NCI-H82 (cell line): ENCODE results near the gene MRPS15.

Experiments used
- DNase-seq: peaks from one replicate; lab custom pipeline; 2025; lab: John Stamatoyannopoulos, UW

Gene MRPS15

DNA sequence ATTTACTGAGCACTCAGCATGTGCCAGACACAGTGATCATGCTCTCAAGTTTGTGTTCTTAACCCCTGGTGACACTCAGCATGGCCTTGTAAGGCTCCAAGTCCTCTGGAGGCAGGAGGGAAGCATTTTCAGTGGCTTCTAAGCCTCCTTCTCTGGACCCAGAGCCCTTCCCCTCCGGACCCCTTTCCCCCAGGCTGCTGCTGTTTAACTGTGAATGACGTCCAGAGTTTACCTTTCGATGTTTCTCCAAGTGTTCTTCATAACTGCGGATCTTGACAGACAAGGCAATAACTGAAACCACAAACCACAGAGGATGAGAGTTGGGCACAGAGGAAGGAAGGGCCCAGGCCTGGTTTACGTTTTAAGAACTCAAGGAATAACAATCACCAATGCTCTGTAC, 6.5 kb downstream of the MRPS15 start:
- DNase-seq, result no peak

- no peak for DNase-seq
These were observed 7.7 kb downstream of the MRPS15 start for GRCh38 chr1:36456391-36456928.

DNA sequence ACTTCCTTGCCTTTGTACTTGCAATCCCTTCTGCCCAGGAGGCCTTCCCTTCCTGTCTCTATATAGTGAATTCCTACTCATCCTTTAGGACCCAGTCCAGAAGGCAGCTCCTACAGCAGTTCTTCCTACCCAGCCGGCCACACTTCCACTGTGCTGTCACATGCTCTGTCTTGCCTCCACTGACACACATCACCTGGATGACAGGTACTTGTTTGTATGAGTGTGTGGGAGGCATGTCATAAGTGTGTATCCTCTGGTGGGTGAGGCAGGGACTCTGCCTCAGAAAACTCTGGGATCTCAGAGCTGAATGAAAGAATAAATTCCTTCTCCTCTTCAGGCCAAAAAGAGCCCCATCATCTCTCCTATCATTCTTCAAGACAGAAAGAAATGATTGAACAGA, 8.8 kb downstream of the MRPS15 start:
- no peak for DNase-seq

GRCh38 chr1:36453600-36454388, 10.4 kb downstream of the MRPS15 start:
- no peak for DNase-seq

GRCh38 chr1:36453051-36453450, 11.1 kb downstream of the MRPS15 start:
- no peak for DNase-seq

DNA sequence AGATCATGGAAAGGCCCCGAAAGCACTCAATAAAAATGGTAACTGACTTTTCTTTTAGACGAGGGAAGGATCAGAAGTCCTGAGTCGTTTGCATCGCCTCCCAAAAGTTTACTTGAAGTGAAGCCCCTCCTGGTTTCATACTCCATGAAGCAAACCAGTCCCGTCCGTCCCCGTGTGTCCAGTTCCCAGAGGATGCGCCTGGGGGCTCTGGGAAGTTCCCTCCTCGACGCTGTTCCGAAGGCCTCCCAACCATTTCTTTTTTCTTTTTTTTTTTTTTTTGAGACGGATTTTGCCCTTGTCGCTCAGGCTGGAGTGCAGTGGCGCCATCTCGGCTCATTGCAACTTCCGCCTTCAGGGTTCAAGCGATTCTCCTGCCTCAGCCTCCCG, 13.3 kb downstream of the MRPS15 start:
- DNase-seq, result no peak

DNA sequence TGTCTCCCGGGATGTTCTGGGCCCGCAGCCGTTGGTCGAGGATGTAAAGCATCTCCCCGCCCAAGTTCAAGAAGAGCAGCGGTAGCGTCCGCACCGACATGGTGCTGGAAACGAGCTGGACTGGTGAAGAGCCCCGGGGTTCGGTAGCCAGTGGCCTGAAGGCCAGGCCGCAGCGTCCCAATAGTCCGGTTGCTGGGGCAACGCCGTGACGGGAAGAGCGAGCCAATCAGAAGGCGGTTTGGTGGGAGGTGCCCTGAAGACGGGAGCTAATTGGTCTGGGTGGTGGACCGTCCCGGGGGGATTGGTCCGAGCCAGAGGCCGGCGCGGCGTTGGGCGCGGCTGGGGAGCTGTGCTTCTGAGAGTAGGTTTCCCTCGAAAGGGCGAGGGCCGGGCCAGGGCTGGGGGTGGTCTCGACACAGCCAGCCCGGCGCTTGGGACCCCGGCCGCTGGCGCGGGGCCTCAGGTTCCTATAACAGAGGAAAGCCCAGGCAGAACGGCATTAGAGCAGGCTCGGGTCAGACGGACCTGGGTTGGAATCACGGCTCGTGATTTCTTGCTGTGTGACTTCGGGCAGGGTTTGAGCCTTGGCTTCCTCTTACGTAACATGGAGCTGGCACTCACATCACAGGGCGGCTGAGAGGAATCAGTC, 13.8 kb downstream of the MRPS15 start, which contains the start of gene OSCP1:
Gene OSCP1, minus strand, starts transcription at position 182 of the 649 bp plus-strand sequence. Its CDS starts 82 bp downstream, at position 100.
- peak; percentile 98 for DNase-seq

DNA sequence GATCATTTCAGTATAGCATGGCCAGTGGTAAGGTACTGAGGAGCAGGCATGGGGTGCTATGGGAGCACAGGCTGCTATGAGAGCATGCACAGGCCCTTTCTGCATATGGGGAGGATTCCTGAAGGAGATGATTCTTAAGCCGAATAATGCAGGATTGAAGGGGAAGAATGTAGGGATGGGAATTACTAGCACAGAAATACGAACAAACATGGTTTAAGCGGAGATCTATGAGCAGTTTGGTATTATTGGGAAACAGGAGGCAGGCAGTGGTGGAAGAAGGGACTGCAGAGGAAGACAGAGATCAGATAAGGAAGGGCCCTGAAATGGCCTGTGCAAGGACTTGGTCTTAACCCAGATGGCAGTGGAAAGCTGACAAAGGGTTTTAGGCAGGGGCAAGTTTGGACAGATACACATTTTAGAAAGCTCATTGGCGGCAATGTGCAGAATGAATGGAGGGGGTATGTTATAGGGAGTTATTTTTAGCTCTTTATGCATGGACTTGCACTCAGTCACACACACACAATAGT, 15.6 kb downstream of the MRPS15 start:
- peak; percentile 18 for DNase-seq

GRCh38 chr1:36447450-36447849, 16.7 kb downstream of the MRPS15 start:
- DNase-seq, result no peak

DNA sequence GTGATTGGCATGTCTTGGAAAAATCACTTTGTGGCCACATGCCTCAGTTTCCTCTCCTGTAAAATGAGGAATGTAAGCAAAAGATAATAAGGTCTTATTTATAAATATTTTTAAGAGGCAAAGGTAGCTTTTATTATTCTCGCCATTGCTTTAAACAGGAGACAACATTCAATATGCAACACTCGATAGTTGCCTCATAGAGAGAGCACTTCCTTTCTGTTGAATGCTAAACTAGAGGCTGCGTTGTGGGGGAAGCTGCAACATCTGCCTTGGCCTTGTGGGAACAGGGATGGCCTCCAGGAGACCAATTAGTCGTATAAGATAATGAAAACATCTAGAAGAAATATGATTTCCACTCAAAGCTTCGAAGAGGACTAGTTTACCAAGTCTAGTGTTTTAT, 17.4 kb downstream of the MRPS15 start:
- no peak for DNase-seq

DNA sequence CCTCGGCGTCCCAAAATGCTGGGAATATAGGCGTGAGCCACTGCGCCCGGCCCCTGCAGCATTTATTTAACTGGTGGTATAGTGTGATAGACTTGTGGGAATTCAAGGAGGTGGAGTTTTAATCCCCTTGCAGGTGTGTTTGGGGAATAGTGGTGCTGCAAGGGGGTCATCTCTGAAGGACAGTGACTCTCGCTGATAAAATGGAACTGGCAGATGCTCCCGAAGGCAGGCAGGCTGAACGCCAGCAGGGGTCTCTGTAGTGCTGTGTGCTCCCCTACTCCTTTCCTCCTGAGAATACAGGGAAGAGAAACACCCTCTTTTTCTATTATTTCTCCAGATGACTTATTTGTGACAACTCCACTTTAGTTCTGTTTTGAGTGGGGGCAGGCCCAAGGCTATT, 17.9 kb downstream of the MRPS15 start:
- peak; percentile 73 for DNase-seq

- no peak for DNase-seq
These were observed 20.9 kb downstream of the MRPS15 start for GRCh38 chr1:36443297-36443696.

DNA sequence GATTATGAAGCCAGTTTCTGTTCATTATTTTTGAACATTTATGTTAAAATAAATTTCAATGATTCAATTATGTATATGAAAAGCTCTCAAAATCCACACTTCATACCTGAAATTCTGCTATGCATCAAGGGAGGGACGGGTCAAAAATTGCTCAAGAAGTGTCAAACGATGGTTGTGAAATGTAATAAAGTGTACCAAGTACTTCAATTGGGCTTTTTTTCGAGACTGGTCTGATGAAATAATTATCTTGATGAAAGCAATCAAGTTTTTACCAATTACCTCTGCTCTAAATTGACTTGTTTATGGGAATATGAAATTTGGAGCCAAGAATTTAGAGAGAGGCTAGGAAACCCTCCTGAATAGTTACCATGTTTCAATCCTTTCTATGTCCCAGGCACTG, 21.8 kb downstream of the MRPS15 start:
- DNase-seq, result no peak

- no peak for DNase-seq
These were observed 23.5 kb downstream of the MRPS15 start for GRCh38 chr1:36440646-36441045.

DNA sequence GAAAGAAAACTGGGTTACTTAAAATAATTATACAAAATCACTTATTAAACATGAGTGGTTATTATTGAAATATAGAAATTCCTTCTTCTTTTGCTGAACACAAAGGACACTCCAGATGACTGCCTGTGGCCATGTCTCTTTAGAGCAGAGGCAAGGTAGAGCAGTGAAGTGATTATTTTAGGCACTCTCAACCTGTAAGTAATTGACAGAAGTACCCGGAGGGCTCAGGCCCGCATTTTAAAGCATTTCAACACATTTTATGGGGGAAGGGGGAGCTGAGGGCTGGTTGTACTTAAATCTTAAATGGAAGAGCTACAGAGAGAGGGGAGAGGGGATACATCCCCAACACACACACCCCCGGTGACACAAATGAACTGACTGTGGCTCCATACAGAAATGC, 24.1 kb downstream of the MRPS15 start:
- no peak for DNase-seq

- no peak for DNase-seq
These were observed 25.5 kb downstream of the MRPS15 start for GRCh38 chr1:36438715-36439114.

GRCh38 chr1:36436821-36437220, 27.4 kb downstream of the MRPS15 start:
- DNase-seq, result no peak

DNA sequence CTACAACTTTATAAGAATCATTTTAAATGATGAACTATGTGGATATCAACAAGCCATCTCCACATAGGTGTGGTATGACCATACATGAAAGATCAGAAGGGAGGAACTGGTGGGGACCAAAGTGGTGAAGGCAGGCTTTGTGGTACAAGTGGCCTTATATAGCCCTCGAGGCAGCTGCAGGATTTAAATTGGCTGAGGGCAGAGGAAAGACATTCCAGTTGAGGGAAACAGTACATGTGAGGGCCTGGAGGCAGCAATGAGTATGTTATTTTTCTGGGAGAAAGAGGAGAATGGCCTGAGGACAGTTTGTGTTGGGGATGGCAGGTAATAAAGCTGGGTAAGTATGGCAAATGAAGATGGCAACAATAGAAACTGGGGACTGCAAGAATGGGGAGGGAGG, 31.1 kb downstream of the MRPS15 start:
- no peak for DNase-seq

DNA sequence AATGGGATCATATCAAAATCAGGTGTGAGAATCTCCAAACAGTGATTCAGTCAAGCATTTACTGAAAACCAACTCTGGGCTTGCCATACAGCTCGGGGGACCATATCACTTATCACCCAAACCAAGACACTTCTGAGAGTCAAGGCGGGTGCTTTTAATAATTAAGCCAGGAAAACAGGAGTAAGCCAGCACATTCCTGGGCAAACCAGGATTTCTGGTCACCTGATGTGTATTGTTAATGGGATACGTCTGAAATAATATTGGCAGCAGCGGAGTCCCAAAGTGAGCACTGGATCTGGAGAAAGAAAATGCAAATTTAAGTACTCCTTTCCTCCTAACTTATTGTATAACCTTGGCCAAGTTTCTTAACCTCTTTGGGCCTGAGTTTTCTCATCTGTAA, 31.6 kb downstream of the MRPS15 start:
- DNase-seq, result no peak

DNA sequence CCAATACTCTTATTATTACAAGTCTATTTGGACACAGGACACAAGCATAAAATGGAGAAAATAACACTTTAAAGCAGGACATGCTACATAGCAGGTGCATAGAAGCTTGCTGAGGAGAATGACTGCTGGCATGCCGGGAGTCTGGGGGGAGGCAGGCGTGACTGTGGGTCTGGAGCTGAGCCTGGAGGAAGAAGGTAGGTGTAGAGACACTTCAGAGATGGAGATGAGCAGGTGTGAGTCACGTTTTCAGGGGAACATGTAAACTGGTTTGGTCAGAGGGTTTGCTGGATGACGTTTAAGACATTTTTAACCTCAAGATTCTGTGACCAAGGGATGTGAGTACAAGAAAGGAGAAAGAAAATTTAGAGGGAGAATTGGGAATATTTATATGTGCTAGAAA, 38.4 kb downstream of the MRPS15 start:
- no peak for DNase-seq

DNA sequence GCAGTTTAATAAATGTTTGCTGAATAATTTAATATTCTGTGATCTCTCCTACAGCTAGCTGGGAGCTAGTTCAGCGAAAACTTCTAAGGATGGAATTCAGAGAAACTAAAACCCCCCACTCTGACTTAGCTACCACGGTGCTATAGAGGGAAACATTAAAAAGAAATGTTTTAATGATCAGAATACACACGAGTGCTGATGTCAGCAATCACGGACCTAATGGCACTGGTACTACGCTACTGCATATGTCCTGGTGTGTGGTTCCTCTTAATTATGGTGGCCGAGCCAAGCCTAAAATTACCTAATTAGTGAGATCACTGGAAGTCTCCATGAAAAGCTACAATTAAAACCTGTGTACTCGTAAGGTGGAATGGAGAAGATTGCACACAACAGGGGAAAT, 42.5 kb downstream of the MRPS15 start:
- no peak for DNase-seq

DNA sequence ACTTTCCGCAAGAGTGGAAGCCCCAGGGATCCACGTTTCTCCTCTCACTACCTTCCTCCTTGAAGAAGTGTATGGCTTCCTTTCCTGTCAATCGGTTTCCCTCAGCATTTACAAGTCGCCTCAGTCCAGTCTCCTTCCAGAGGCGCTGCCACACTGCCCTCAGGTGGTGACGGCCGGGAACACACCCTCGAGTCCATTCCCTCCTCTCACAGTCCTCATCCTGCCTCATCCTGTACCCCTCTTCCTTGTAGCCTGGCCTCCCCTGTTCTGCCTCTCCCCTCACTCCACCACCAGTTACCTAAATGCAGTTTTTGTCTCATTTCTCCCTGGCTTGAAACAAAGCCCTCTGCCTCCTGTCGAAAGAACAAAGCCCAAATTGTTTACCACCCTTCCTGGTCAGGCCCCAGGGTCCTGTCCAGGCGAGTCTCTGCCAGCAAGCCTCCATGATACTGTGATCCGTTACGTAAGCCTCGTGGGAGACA, 43.3 kb downstream of the MRPS15 start:
- DNase-seq, result peak; percentile 93

DNA sequence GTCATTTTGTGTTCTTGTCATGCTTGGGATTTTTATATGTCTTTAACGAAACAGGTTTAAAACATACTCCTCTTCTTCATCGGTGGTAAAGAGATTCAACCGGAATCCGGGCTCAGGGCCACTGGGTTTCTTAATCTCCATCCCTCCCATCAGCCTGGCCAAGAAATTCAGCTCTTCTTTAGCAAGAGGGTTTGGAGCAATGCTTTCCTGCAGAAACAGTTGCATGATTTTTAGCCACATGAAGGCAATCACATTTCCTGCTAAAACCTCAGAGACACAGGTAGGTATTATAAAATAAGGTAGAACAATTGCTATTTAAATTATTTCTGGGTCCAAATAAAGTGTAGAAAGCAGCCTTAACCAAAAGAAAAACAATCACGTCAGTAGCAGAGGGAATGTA, 43.8 kb downstream of the MRPS15 start:
- DNase-seq, result no peak
